ENCODE measurements around the gene RTRAF.

Gene RTRAF

GRCh38 chr14:52043690-52044089 is 54.3 kb downstream of the RTRAF start:
- DNase-seq (ENCODE audit: low spot score), result no peak
- in situ Hi-C loops (cut with MboI; ENCODE audit: low pct_unique_long_range_greater_than_20kb, low sequenced_read_pairs, unreplicated experiment), result no loop called here
- no peak for TF ChIP-seq CTCF (IDR thresholded peaks at IDR 0.05; ENCODE audit: extremely low read depth, insufficient read depth, missing control alignments)

GRCh38 chr14:52044791-52045522 is 55.6 kb downstream of the RTRAF start:
- TF ChIP-seq CTCF (IDR thresholded peaks at IDR 0.05; ENCODE audit: extremely low read depth, insufficient read depth, missing control alignments), result no peak
- DNase-seq (ENCODE audit: low spot score), result no peak
- in situ Hi-C loops (cut with MboI; ENCODE audit: low pct_unique_long_range_greater_than_20kb, low sequenced_read_pairs, unreplicated experiment), result no loop called here

- DNase-seq (ENCODE audit: low spot score), result no peak
- in situ Hi-C loops (cut with MboI; ENCODE audit: low pct_unique_long_range_greater_than_20kb, low sequenced_read_pairs, unreplicated experiment), result no loop called here
- TF ChIP-seq CTCF (IDR thresholded peaks at IDR 0.05; ENCODE audit: extremely low read depth, insufficient read depth, missing control alignments), result no peak
Observed at GRCh38 chr14:52046376-52046917, 57.1 kb downstream of the RTRAF start.

GRCh38 chr14:52048116-52048515 is 58.8 kb downstream of the RTRAF start:
- in situ Hi-C loops (cut with MboI; ENCODE audit: low pct_unique_long_range_greater_than_20kb, low sequenced_read_pairs, unreplicated experiment), result no loop called here
- TF ChIP-seq CTCF (IDR thresholded peaks at IDR 0.05; ENCODE audit: extremely low read depth, insufficient read depth, missing control alignments), result no peak
- no peak for DNase-seq (ENCODE audit: low spot score)

- DNase-seq (ENCODE audit: low spot score), result no peak
- TF ChIP-seq CTCF (IDR thresholded peaks at IDR 0.05; ENCODE audit: extremely low read depth, insufficient read depth, missing control alignments), result no peak
- in situ Hi-C loops (cut with MboI; ENCODE audit: low pct_unique_long_range_greater_than_20kb, low sequenced_read_pairs, unreplicated experiment), result no loop called here
Observed at GRCh38 chr14:52048641-52049204, 59.4 kb downstream of the RTRAF start.

- in situ Hi-C loops (cut with MboI; ENCODE audit: low pct_unique_long_range_greater_than_20kb, low sequenced_read_pairs, unreplicated experiment), result no loop called here
- TF ChIP-seq CTCF (IDR thresholded peaks at IDR 0.05; ENCODE audit: extremely low read depth, insufficient read depth, missing control alignments), result no peak
- DNase-seq (ENCODE audit: low spot score), result no peak
Observed at GRCh38 chr14:52049271-52049670, 59.9 kb downstream of the RTRAF start.
